Tibial nerve (tissue), 4 donors: ENCODE data around the gene LPCAT4. TPM values are rescaled to one million over a fixed set of nuclear protein-coding genes. Genes with fewer than 3 reads are reported as not detected.

Experiments used
- DNase-seq, 2 donors: peaks; one replicate each; pipeline ENCODE4 v3.0.0-alpha.2; 2019; ENCODE audit warnings: low spot score in 2 of 2
- H3K27ac ChIP-seq, 4 donors: fragments of 200-600 bp; sonication (generic) in 3 of 4; one replicate each; pipeline ENCODE4 v1.5.1; 2017 to 2019; ENCODE audit warnings: mild to moderate bottlenecking in 1 of 4
- H3K27me3 ChIP-seq, 2 donors: fragments of 200-600 bp; sonication (generic) in 1 of 2; one replicate each; pipeline versions ENCODE4 v1.5.1 to v1.6.0; 2017 to 2019
- H3K36me3 ChIP-seq, 3 donors: fragments of 200-600 bp; sonication (generic); one replicate each; pipeline ENCODE4 v1.5.1; 2018 to 2019
- H3K4me1 ChIP-seq, 4 donors: fragments of 200-600 bp; sonication (generic) in 3 of 4; one replicate each; pipeline ENCODE4 v1.5.1; 2017 to 2019
- H3K4me3 ChIP-seq, 4 donors: fragments of 200-600 bp; sonication (generic) in 3 of 4; one replicate each; pipeline ENCODE4 v1.5.1; 2017 to 2019; ENCODE audit warnings: mild to moderate bottlenecking in 1 of 4, moderate library complexity in 1 of 4
- H3K9me3 ChIP-seq, 4 donors: fragments of 200-600 bp; sonication (generic) in 3 of 4; one replicate each; pipeline ENCODE4 v1.5.1; 2017 to 2019
- CTCF ChIP-seq, 5 experiments: fragments of 200-600 bp in 3 of 5; fragments of 450-650 bp in 2 of 5; sonication (generic) in 3 of 5; IDR thresholded peaks; one replicate each; pipeline ENCODE4 v1.5.1; 2016 to 2019; ENCODE audit warnings: antibody characterized with exemption in 5 of 5, mild to moderate bottlenecking in 3 of 5, moderate library complexity in 2 of 5
- EP300 ChIP-seq, 2 donors: sonication (generic); formaldehyde crosslinking; IDR thresholded peaks; one replicate each; pipeline ENCODE4 v1.6.1; 2017; ENCODE audit warnings: antibody characterized with exemption in 2 of 2, mild to moderate bottlenecking in 1 of 2
- POLR2A ChIP-seq, 2 donors: fragments of 450-650 bp; IDR thresholded peaks; one replicate each; pipeline ENCODE4 v1.6.1; 2017; ENCODE audit warnings: antibody characterized with exemption in 2 of 2, mild to moderate bottlenecking in 2 of 2, moderate library complexity in 2 of 2
- WGBS, 2 donors: methylation state at CpG; one replicate each; pipeline ENCODE4 v1.1.5; 2018; 5-methylcytosine and 5-hydroxymethylcytosine counted together
- total RNA-seq, 4 donors: library from RNA; depleted of rRNA; stranded (reverse); fragments of >200 nt; gene quantifications; one replicate each; pipeline ENCODE4 v1.1.0, GENCODE V29; 2016

LPCAT4 gene
- total RNA-seq, 4 donors from 2014 or later, result 14.0 to 38.8 (median 31.9) TPM

- H3K36me3 ChIP-seq, result peaks cover 0 to 26% (median 0%) of the 10 kb centered on the region in 3 donors
- 0 to 1% methylated on average over 31 to 36 of the region's 37 CpGs for WGBS, 2 donors
These were observed 528 bp downstream of the LPCAT4 start for GRCh38 chr15:34366271-34367065.

GRCh38 chr15:34365836-34366235 lies 1.2 kb downstream of the LPCAT4 start:
- peaks cover 0 to 33% (median 0%) of the 10 kb centered on the region in 3 donors for H3K36me3 ChIP-seq
- H3K27ac ChIP-seq, result peak overlapping the region in 3 of 4 donors; percentile 37 to 97 (median 94)
- peak overlapping the region; percentile 72 to 92 (median 82) for H3K4me3 ChIP-seq
- 39 to 41% methylated on average over 5 of the region's 5 CpGs for WGBS, 2 donors
- no peaks in the 10 kb centered on the region for H3K9me3 ChIP-seq
- TF ChIP-seq EP300 (IDR thresholded peaks at IDR 0.05) (no peak), POLR2A (IDR thresholded peaks at IDR 0.05) (no peak), CTCF (IDR thresholded peaks at IDR 0.05) (no peak)
- no peaks in the 10 kb centered on the region for H3K27me3 ChIP-seq
- peaks cover 0 to 26% (median 14%) of the 10 kb centered on the region in 4 donors for H3K4me1 ChIP-seq
- no peak for DNase-seq

More at GRCh38 chr15:34366271-34367065, 528 bp downstream of the LPCAT4 start:
- Histone ChIP-seq H3K27me3 (no peaks in the 10 kb centered on the region), H3K4me1 (peaks cover 0 to 26% (median 14%) of the 10 kb centered on the region in 4 donors), H3K4me3 (peak overlapping the region; percentile 72 to 92 (median 82)), H3K27ac (peak overlapping the region; percentile 37 to 98 (median 96)), H3K9me3 (no peaks in the 10 kb centered on the region)
- DNase-seq, result peak; percentile 22 to 39
- TF ChIP-seq POLR2A (IDR thresholded peaks at IDR 0.05) (no peak), EP300 (IDR thresholded peaks at IDR 0.05) (no peak), CTCF (IDR thresholded peaks at IDR 0.05) (no peak)

DNA sequence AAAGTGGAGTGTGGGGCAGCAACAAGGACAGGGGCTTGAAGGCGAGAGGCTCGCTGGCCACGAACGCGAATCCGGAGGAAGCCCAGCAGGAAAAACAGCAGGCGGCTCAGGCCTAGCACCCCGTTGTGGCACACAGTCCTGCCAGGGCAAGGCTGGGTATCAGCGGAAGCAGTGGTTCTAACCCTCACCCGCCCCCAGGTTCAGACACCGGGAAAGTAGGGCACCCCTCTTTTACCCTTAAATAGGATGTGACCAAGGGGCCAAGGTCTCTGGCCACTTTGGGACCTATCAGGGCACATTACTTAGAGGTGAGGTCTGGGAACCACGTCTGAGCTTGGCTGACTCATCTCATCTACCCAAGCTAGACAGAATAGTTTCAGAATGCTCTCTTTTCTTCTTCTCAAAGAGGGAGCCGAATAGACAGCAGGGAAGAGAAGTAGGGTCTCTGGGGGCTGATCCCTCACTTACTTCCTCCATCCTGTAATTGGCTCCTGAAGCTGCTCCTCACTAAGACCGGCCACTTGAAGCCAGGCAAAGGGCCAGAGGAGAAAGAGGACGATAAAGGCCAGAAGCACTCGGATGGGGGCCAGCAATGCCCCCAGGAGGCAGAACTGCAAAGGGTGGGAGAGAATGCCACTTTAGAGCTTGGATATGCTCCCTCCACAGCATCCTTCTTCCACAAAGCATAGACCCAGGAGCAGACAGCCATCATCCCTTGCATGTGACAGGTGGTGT lies 1.7 kb downstream of the LPCAT4 start:
- Histone ChIP-seq H3K4me1 (peaks cover 0 to 26% (median 14%) of the 10 kb centered on the region in 4 donors), H3K36me3 (peaks cover 0 to 38% (median 0%) of the 10 kb centered on the region in 3 donors), H3K9me3 (no peaks in the 10 kb centered on the region), H3K27me3 (no peaks in the 10 kb centered on the region), H3K27ac (peak overlapping the region in 3 of 4 donors; percentile 37 to 97 (median 94)), H3K4me3 (peak overlapping the region in 2 of 4 donors; percentile 72 to 92)
- TF ChIP-seq EP300 (IDR thresholded peaks at IDR 0.05) (no peak), POLR2A (IDR thresholded peaks at IDR 0.05) (no peak), CTCF (IDR thresholded peaks at IDR 0.05) (no peak)
- WGBS, 2 donors, result 71 to 78% methylated on average over 16 of the region's 16 CpGs
- DNase-seq, result no peak

GRCh38 chr15:34364041-34364440 lies 3.0 kb downstream of the LPCAT4 start:
- Histone ChIP-seq H3K4me3 (no peak overlapping the region), H3K4me1 (peaks cover 0 to 26% (median 14%) of the 10 kb centered on the region in 4 donors), H3K27me3 (no peaks in the 10 kb centered on the region), H3K27ac (no peak overlapping the region), H3K9me3 (no peaks in the 10 kb centered on the region), H3K36me3 (peaks cover 0 to 50% (median 0%) of the 10 kb centered on the region in 3 donors)
- no peak for DNase-seq
- TF ChIP-seq POLR2A (IDR thresholded peaks at IDR 0.05), result no peak
- no peak for TF ChIP-seq CTCF (IDR thresholded peaks at IDR 0.05)
- no peak for TF ChIP-seq EP300 (IDR thresholded peaks at IDR 0.05)
- 90 to 93% methylated on average over 8 of the region's 8 CpGs for WGBS, 2 donors
